Keratinocyte (primary cell): ENCODE measurements around the gene MBD1. TPM values are rescaled to one million over a fixed set of nuclear protein-coding genes. Genes with fewer than 3 reads are reported as not detected.
A peak's percentile ranks its signal among the peaks of the same experiment; 100 is the strongest.

Experiments
- DNase-seq: peaks from one replicate; pipeline ENCODE4 v3.0.0-alpha.2; 2011; ENCODE audit warnings: low read depth, missing footprints, low spot score
- FAIRE-seq: peaks from 2 replicates; lab custom pipeline; 2011; peaks lifted over from hg19 to GRCh38; lab: Jason Lieb, UNC
- H2AFZ ChIP-seq: 2 replicates; pipeline ENCODE4 v1.6.0; 2012; ENCODE audit warnings: low read length, control low read depth, inconsistent platforms; ENCODE audit not compliant: control insufficient read depth
- H3K27ac ChIP-seq: 2 replicates; pipeline ENCODE4 v1.5.1; 2011; ENCODE audit warnings: low read length; ENCODE audit not compliant: control insufficient read depth, insufficient read depth
- H3K27me3 ChIP-seq: 3 replicates; pipeline ENCODE4 v1.6.0; 2011; ENCODE audit warnings: low read length; ENCODE audit not compliant: control insufficient read depth, insufficient read depth; ENCODE audit errors: extremely low read depth
- H3K36me3 ChIP-seq, 2 experiments: 2 replicates in 1 of 2; 3 replicates in 1 of 2; pipeline ENCODE4 v1.5.1; 2011; ENCODE audit warnings: low read length in 2 of 2, mild to moderate bottlenecking in 1 of 2; ENCODE audit not compliant: control insufficient read depth in 2 of 2, insufficient read depth in 2 of 2; ENCODE audit errors: extremely low read depth in 1 of 2
- H3K4me1 ChIP-seq: 3 replicates; pipeline ENCODE4 v1.5.1; 2011; ENCODE audit warnings: low read length; ENCODE audit not compliant: control insufficient read depth, insufficient read depth; ENCODE audit errors: extremely low read depth
- H3K4me2 ChIP-seq: 3 replicates; pipeline ENCODE4 v1.6.0; 2011; ENCODE audit warnings: low read depth, low read length; ENCODE audit not compliant: control insufficient read depth, insufficient read depth; ENCODE audit errors: extremely low read depth
- H3K4me3 ChIP-seq, 3 experiments: fragments of 200-600 bp in 1 of 3; sonication (generic) in 1 of 3; 2 replicates in 2 of 3; 3 replicates in 1 of 3; pipeline ENCODE4 v1.5.1; 2011 to 2016; ENCODE audit warnings: low read length in 3 of 3, mild to moderate bottlenecking in 3 of 3, control low read depth in 2 of 3, inconsistent platforms in 1 of 3, low read depth in 1 of 3, mixed read lengths in 1 of 3, mixed run types in 1 of 3, moderate library complexity in 1 of 3; ENCODE audit not compliant: control insufficient read depth in 2 of 3, insufficient read depth in 2 of 3; ENCODE audit errors: extremely low read depth in 1 of 3
- H3K79me2 ChIP-seq: 2 replicates; pipeline ENCODE4 v1.6.0; 2012; ENCODE audit warnings: low read length; ENCODE audit not compliant: control insufficient read depth, insufficient read depth
- H3K9ac ChIP-seq: 3 replicates; pipeline ENCODE4 v1.6.0; 2011; ENCODE audit warnings: low read length; ENCODE audit not compliant: control insufficient read depth, insufficient read depth; ENCODE audit errors: extremely low read depth
- H3K9me1 ChIP-seq: 3 replicates; pipeline ENCODE4 v1.6.0; 2011; ENCODE audit warnings: low read length; ENCODE audit not compliant: control insufficient read depth, insufficient read depth; ENCODE audit errors: extremely low read depth
- H3K9me3 ChIP-seq: 2 replicates; pipeline ENCODE4 v1.5.1; 2012; ENCODE audit warnings: low read depth, low read length; ENCODE audit not compliant: control insufficient read depth
- H4K20me1 ChIP-seq: 3 replicates; pipeline ENCODE4 v1.6.0; 2011; ENCODE audit warnings: low read length; ENCODE audit not compliant: control insufficient read depth, insufficient read depth; ENCODE audit errors: extremely low read depth
- EZH2 ChIP-seq: IDR thresholded peaks from one replicate; pipeline ENCODE4 v1.6.1; 2012; ENCODE audit warnings: inconsistent platforms, mild to moderate bottlenecking, low read length, moderate library complexity
- dilution Hi-C: fragments of 300-500 bp; cut with MboI; formaldehyde crosslinking; loops from one replicate; pipeline ENCODE4 v1.7.0; 2020; ENCODE audit warnings: low sequenced_read_pairs; ENCODE audit not compliant: extremely low pct_ligation_motif_present
- polyA plus RNA-seq, 5 experiments: library from polyadenylated mRNA; depleted of rRNA in 3 of 5; stranded (reverse) in 3 of 5; stranded (forward) in 1 of 5; unstranded in 1 of 5; fragments of >200 nt; gene quantifications; 1 replicate in 1 of 5; 2 replicates in 3 of 5; 3 replicates in 1 of 5; pipeline versions ENCODE4 v1.2.1 to v1.2.3, GENCODE V29; 2011 to 2012; ENCODE audit warnings: missing spikeins in 2 of 5, low read depth in 1 of 5, low replicate concordance in 1 of 5
- TF ChIP-seq, protein P1 (sequence below), 3 experiments: IDR thresholded peaks in 1 of 3; conservative IDR thresholded peaks in 1 of 3; optimal IDR thresholded peaks in 1 of 3; 2 replicates in 2 of 3; 3 replicates in 1 of 3; pipeline versions ENCODE3 to v1.5.1; 2011; ENCODE audit warnings: low read length in 3 of 3, mild to moderate bottlenecking in 3 of 3, moderate library complexity in 2 of 3, control low read depth in 1 of 3, inconsistent platforms in 1 of 3; ENCODE audit not compliant: insufficient read depth in 2 of 3; ENCODE audit errors: extremely low read depth in 1 of 3

The MBD1 gene
- polyA plus RNA-seq, 1 donor (not counting 4 experiments of a cell fraction or from before 2014, with no cell fraction given): 64.2 TPM

DNA sequence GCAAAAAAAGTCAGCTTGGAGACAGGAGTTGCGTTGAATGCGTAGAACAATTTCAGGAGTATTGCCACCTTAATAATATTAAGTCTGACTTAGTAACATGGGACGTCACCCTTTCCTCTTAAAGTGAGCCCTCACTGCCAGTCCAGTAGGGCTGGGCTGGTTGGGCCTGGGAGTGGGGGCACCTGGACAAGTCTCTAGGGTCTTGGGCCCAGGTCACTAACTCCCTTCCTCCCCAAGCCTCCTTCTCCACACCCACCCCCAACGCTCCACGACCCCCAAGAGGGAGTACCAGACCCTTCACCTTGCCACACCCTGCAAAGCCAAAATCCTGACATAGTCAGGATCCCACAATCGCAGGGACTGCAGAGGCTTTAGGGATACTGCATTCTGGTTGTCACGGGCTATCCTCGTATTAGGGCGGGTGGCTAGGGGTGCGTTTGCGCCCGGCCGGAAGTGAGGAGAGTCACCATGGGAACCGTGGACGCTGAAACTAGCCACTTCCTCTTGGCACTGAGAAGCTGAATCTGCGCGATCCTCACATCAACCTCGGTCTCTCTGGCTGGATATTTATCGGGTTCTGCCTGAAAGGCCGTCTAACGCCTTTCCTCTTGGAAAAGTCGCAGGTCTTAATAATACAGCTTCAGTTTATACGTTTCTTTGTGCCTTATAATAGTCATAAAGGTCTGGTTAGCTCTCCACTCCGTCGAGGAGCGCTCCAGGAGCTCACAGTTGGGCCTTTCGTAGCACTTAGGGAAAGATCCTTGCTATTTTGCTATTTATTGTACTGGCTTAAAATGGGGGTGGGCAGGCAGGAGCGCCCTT is 16.5 kb upstream of the MBD1 start:
- peak overlapping the region; percentile 72 for H2AFZ ChIP-seq
- FAIRE-seq: peak; percentile 51
- peak overlapping the region; percentile 75 for H3K4me2 ChIP-seq

DNA sequence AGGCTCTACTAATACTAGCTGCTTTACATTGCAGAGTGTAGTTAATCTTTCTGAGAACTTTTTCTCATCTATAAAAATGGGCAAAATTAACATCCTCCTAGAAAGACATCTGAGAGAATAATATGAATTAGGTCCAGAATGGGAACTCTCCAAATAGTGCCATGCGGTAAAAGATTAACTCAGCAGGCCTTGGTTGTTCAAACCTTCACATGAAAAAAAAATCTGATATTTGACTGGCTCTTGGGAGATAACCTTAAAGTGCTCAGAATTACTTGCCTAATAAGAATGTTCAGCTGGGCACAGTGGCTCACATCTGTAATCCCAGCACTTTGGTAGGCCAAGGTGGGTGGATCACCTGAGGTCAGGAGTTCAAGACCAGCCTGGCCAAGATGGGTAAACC is 11.7 kb upstream of the MBD1 start:
- Histone ChIP-seq H3K4me3 (no peak overlapping the region), H3K27ac (no peak overlapping the region), H3K27me3 (no peaks in the 10 kb centered on the region), H3K9ac (no peak overlapping the region), H3K4me2 (no peak overlapping the region), H3K4me1 (peaks cover 3% of the 10 kb centered on the region), H3K9me1 (no peaks in the 10 kb centered on the region), H4K20me1 (no peaks in the 10 kb centered on the region), H3K36me3 (no peaks in the 10 kb centered on the region), H3K9me3 (no peaks in the 10 kb centered on the region), H3K79me2 (no peaks in the 10 kb centered on the region), H2AFZ (no peak overlapping the region)
- no peak for FAIRE-seq
- no peak for DNase-seq
- no peak for TF ChIP-seq EZH2
- TF ChIP-seq, protein P1, sequence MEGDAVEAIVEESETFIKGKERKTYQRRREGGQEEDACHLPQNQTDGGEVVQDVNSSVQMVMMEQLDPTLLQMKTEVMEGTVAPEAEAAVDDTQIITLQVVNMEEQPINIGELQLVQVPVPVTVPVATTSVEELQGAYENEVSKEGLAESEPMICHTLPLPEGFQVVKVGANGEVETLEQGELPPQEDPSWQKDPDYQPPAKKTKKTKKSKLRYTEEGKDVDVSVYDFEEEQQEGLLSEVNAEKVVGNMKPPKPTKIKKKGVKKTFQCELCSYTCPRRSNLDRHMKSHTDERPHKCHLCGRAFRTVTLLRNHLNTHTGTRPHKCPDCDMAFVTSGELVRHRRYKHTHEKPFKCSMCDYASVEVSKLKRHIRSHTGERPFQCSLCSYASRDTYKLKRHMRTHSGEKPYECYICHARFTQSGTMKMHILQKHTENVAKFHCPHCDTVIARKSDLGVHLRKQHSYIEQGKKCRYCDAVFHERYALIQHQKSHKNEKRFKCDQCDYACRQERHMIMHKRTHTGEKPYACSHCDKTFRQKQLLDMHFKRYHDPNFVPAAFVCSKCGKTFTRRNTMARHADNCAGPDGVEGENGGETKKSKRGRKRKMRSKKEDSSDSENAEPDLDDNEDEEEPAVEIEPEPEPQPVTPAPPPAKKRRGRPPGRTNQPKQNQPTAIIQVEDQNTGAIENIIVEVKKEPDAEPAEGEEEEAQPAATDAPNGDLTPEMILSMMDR (optimal IDR thresholded peaks at IDR 0.05 in 1 of 3, IDR thresholded peaks at IDR 0.05 in 1 of 3, conservative IDR thresholded peaks at IDR 0.05 in 1 of 3; ENCODE audit: extremely low read depth in 1 of 3, insufficient read depth in 2 of 3, low read length in 3 of 3): no peak
- dilution Hi-C loops: no loop called here

More for the DNA sequence above, 16.5 kb upstream of the MBD1 start:
- Histone ChIP-seq H3K9ac (peak overlapping the region; percentile 28), H3K9me3 (no peaks in the 10 kb centered on the region), H3K4me3 (peak overlapping the region; percentile 2 to 56 (median 32)), H4K20me1 (no peaks in the 10 kb centered on the region), H3K9me1 (no peaks in the 10 kb centered on the region), H3K4me1 (peaks cover 3% of the 10 kb centered on the region), H3K79me2 (no peaks in the 10 kb centered on the region), H3K27me3 (peaks cover 5% of the 10 kb centered on the region), H3K27ac (no peak overlapping the region), H3K36me3 (no peaks in the 10 kb centered on the region)
- dilution Hi-C loops: no loop called here
- DNase-seq: no peak
- TF ChIP-seq EZH2: no peak
- TF ChIP-seq, protein P1 (optimal IDR thresholded peaks at IDR 0.05 in 1 of 3, IDR thresholded peaks at IDR 0.05 in 1 of 3, conservative IDR thresholded peaks at IDR 0.05 in 1 of 3; ENCODE audit: extremely low read depth in 1 of 3, insufficient read depth in 2 of 3, low read length in 3 of 3): no peak
